GM12892 (cell line): ENCODE data around the gene FAM13A.

Experiments
- POLR2A ChIP-seq: IDR thresholded peaks from 2 replicates; pipeline ENCODE4 v1.6.1; 2011; ENCODE audit warnings: low read depth, low read length, control low read depth
- POLR2AphosphoS5 ChIP-seq: IDR thresholded peaks from 2 replicates; pipeline ENCODE4 v1.6.1; 2011; ENCODE audit warnings: low read depth, low read length, control low read depth
- TAF1 ChIP-seq: IDR thresholded peaks from 2 replicates; pipeline ENCODE4 v1.6.1; 2011; ENCODE audit warnings: low read depth, mild to moderate bottlenecking, control low read depth, low read length, borderline replicate concordance

DNA sequence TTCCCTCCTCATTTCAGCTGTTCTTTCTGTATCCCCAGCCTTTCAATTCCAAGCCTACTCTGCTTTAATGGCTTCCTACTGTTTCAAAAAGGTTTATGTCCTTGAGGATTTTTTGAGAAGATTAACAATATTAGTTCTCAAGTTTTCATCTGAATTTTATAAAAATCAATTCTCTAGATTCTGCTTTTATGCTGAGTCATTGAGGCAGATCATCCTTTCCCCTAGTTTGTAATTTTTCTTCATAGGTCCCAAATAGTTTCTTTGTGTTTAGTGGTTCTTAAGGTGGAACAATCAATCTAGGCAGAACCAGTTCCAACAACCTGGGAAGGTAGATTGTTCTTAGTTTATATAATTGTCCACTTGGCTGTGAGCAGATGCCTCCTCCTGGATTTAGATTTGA is 259.3 kb downstream of the FAM13A start:
- TF ChIP-seq POLR2AphosphoS5 (no peak), POLR2A (no peak), TAF1 (no peak)
